HL-60/S4 treated with retinoic acid at 250 ng/mL for 4 days and 3 days (cell line): Measurements from ENCODE around the gene MEOX1.
"Not testable (repeated sequence)": the region's sequence is repeated elsewhere in the genome, so short reads cannot be mapped to it uniquely, and the experiment has no call there.

ENCODE experiments used
- in situ Hi-C: fragments of 300-500 bp; cut with MboI; formaldehyde crosslinking; loops from 2 replicates; pipeline ENCODE4 v1.7.0; 2022; ENCODE audit warnings: low sequenced_read_pairs

Gene MEOX1

GRCh38 chr17:43661699-43662412 lies at the start of gene MEOX1:
Gene MEOX1 (minus strand): TSS chr17:43661922. CDS start chr17:43661534, 388 bp downstream.
- in situ Hi-C loops: no loop called here

GRCh38 chr17:43710101-43710500 lies 48.4 kb upstream of the MEOX1 start:
- in situ Hi-C loops: no loop called here

DNA sequence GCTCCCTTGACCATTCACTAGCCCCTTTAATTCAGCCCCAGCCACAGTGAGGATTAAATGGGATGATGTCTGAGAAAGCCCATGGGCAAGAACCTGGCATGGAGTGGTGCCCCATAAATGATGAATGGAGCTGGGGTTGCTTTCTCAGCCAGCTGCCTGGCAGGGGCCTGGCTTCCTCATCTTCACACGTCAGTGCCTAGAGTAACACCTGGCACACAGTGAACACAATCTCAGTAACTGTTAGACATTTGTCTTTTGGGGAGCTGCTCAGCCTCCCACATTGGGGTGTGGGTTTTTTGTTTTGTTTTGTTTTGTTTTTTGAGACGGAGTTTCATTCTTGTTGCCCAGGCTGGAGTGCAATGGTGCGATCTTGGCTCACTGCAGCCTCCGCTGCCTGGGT lies 47.5 kb upstream of the MEOX1 start:
- in situ Hi-C loops: no loop called here

DNA sequence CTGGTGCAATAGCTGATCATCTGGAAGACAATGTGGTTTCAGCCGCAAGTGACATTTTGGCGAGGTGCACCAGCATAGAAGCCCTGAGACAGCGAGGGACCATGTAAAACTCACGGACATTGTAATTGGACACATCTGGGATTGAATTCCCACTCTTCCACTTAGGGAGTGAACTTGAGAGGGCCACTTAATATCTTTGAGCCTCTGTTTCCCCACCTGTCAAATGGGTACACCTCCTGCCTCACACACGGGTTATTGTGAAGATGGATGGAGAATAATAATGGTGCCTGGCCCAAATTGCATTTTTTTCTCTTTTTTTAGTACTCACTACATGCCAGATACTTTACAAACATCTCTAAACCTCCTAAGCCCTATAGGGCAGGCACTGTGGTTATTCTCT lies 45.5 kb upstream of the MEOX1 start:
- in situ Hi-C loops: no loop called here

DNA sequence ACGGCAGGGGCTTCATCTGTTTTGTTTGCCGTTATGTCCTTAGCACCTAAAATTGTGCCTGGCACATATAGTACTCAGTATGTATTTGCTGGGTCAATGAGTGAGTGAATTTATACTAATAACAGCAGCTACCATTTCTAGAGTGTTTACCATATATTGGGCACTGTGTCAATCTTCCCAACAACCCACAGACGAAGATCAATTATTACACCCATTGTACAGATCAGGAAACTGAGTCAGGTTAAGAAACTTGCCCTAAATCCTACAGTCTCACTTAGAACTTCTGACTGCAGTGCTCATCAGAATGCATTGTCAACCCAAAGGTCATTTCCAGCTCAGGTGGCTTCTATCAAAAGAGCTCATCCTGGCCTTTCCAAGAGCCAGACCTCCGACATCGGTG lies 44.5 kb upstream of the MEOX1 start:
- in situ Hi-C loops: no loop called here

DNA sequence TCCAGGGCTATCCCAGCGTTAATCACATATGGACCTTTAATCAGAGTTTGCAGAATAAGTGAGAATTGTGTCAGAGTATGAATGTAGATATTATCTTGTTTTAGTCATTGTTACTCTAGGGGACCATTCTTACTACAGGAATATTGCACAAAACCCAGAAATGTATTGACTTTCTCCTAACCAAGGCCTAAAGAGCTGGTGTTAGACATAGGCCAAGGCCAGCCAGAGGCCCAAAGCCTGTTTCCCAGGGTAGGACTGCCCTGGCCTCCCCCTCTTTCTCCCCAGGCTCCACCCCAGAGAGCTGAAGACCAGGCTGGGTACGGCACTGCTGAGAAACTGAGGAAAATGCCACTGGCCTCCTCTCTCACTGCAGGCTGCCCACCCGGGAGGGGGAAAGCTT lies 41.9 kb upstream of the MEOX1 start:
- in situ Hi-C loops: no loop called here

- in situ Hi-C loops: no loop called here
These were observed 40.9 kb upstream of the MEOX1 start for GRCh38 chr17:43702637-43703036.

- in situ Hi-C loops: no loop called here
These were observed 39.6 kb upstream of the MEOX1 start for GRCh38 chr17:43701318-43701743.

- in situ Hi-C loops: no loop called here
These were observed 37.7 kb upstream of the MEOX1 start for GRCh38 chr17:43699438-43699756.

DNA sequence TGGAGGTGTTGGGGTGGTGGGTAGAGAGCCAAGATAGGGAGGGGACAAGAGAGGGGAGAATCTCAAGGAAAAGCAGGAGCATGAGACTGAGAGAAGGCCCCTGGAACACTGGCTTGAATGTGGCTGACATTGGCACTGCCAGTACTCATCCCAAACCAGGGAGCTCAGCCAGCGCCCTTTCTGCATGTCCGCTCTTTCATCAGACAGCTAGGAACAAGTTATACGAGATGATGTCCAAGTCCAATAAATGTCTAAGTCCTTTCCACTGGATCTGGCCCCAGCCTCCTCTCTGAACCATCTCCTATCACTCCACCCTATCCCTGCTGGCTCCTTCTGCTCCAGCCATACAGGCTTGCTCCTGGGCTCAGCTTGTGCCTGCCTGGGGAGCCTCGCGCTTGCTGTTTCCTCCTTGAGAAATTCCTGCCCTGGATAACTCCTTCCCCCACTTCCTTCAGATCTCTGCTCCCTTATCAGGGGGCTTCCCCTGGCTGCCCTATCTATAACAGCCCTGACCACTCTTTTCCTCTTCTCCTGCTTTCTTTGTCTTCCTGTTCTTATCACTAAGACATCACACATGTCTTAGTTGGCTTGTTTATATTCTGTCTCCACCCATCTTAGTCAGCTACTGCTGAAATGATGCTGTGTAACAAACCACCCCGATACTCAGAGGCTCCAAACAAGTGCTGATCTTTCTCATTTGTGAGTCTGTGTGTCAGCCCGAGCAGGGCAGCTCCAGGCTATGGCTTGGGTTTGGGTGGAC lies 37.1 kb upstream of the MEOX1 start:
- in situ Hi-C loops: no loop called here

DNA sequence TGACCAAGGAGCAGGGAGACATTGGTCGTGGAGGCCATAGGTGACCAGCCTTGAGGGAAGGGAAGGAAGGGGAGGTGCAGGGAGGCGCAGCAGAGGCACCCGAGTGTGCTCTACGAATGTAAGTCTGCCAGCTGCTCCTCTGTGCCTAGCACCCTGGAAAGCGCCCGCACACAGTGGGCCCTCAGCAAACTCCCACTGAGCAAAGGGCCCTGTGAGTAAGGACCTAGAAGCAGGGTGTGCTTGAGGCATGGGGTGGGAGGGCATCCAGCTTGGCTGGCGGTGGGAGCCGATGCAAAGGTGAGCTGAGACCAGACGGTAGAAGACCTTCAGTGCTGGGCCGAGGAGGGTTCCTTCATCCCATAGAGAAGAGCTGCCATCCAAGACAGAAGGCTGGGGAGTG lies 36.2 kb upstream of the MEOX1 start:
- in situ Hi-C loops: no loop called here

DNA sequence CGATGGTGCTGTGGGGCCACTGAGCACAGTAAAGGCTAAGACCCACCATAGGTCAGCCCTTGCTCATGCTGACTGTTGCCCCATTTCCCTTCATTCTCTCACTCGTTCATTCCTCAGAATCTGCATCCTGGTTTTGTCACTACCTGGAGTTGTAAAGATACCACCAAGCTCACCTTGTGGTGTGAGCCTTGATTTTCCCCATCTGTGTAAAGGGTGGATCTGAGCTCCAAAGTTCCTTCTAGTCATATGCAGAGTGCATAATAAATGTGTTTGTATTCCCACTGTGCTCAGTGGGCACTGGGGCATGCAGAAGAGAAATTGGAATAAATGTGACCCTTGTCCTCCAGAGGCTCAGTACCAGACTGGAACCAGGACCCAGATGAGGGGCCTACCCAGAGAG lies 35.2 kb upstream of the MEOX1 start:
- in situ Hi-C loops: no loop called here

- in situ Hi-C loops: no loop called here
These were observed 34.5 kb upstream of the MEOX1 start for GRCh38 chr17:43695970-43696865.

GRCh38 chr17:43694081-43694870 lies 32.6 kb upstream of the MEOX1 start:
- in situ Hi-C loops: no loop called here

DNA sequence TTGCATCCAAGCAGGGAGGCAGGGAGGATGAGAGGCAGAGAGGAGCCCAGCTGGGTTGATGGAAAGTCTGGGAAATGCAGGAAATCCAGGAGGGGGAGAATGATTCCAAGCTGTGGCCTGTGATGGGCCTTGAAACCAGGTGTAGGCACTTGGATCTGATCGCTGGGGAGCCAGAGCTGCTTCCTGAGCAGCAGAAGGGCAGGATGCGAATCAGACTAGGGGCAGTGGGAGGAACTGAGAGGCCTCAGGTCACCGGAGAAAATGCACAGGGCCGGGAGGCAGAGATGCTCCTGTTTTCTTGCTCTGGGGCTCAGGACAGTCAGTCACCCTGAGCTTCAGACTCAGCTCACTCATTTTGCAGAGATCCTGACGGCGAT lies 29.6 kb upstream of the MEOX1 start:
- in situ Hi-C loops: no loop called here

DNA sequence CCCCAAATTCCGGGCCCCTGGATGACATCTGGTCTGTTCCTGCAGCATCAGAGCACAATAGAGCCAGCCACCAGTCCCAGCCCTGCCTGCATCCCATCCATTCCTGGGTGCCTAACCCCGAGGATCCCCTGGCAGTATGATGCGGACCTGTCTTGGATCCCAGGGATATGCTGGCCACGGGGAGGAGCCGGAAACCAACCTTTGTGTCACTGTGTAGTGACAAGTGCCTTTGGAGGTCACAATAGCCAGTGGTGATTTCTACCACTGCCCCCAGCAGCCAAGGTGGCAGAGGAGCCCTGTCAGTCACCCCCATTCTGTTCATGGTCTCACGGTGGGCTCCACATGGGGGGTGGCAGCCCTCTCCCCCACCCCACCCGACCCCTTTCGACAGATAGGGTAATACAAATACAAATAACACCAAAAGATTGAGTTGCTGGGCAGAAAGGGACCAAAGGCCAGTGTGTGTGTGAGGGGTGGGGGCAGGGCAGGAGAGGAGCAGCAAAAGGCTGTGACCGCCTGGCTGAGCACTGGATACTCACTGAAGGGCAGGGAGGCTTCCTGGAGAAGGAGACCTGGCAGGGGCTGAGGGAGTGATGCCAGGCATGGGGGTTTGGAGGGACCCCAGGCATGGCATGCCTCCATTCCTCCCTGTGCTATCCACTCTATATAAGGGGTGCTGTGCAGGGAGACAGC lies 29.0 kb upstream of the MEOX1 start:
- in situ Hi-C loops: no loop called here

DNA sequence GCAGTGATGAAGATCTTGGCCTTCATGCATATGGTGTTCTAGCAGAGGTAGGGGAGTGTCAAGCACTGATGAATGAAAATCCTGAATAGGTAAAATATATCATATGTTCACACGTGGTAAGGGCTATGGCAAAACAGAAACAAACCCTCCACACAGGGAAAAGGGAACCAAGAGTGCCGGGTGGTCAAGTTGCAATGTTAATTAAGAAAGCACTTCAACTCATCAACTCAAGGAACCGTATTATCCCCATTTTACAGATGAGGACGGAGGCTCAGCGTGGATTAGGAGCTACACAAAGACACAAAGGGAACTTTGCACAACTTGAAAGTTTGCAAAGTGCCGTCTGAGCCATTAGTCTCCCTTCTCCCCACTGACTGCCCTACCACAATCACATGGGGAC lies 28.1 kb upstream of the MEOX1 start:
- in situ Hi-C loops: no loop called here

- in situ Hi-C loops: no loop called here
These were observed 27.4 kb upstream of the MEOX1 start for GRCh38 chr17:43689131-43689530.

- in situ Hi-C loops: not testable (repeated sequence)
These were observed 25.2 kb upstream of the MEOX1 start for GRCh38 chr17:43686957-43687356.

GRCh38 chr17:43683928-43684653 lies 22.4 kb upstream of the MEOX1 start:
- in situ Hi-C loops: no loop called here
